C4-2B (cell line): ENCODE results near the gene FGGY.
A peak's percentile ranks its signal among the peaks of the same experiment; 100 is the strongest.

Experiments
- H3K27ac ChIP-seq: fragments of 450-650 bp; 2 replicates; pipeline ENCODE4 v1.5.1; 2017
- ZFX ChIP-seq: fragments of 450-650 bp; IDR thresholded peaks from 2 replicates; pipeline ENCODE4 v1.6.1; 2017
- TF ChIP-seq, protein P1 (sequence below): fragments of 450-650 bp; conservative IDR thresholded peaks from 2 replicates; pipeline ENCODE4 v1.5.1; 2017; ENCODE audit warnings: mild to moderate bottlenecking

FGGY gene

GRCh38 chr1:59443310-59443709 is 146.4 kb downstream of the FGGY start:
- no peak for TF ChIP-seq ZFX
- TF ChIP-seq, protein P1, sequence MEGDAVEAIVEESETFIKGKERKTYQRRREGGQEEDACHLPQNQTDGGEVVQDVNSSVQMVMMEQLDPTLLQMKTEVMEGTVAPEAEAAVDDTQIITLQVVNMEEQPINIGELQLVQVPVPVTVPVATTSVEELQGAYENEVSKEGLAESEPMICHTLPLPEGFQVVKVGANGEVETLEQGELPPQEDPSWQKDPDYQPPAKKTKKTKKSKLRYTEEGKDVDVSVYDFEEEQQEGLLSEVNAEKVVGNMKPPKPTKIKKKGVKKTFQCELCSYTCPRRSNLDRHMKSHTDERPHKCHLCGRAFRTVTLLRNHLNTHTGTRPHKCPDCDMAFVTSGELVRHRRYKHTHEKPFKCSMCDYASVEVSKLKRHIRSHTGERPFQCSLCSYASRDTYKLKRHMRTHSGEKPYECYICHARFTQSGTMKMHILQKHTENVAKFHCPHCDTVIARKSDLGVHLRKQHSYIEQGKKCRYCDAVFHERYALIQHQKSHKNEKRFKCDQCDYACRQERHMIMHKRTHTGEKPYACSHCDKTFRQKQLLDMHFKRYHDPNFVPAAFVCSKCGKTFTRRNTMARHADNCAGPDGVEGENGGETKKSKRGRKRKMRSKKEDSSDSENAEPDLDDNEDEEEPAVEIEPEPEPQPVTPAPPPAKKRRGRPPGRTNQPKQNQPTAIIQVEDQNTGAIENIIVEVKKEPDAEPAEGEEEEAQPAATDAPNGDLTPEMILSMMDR: no peak
- no peak overlapping the region for H3K27ac ChIP-seq

- peak overlapping the region; percentile 17 for H3K27ac ChIP-seq
Measured at GRCh38 chr1:59444520-59444919, 147.6 kb downstream of the FGGY start.

DNA sequence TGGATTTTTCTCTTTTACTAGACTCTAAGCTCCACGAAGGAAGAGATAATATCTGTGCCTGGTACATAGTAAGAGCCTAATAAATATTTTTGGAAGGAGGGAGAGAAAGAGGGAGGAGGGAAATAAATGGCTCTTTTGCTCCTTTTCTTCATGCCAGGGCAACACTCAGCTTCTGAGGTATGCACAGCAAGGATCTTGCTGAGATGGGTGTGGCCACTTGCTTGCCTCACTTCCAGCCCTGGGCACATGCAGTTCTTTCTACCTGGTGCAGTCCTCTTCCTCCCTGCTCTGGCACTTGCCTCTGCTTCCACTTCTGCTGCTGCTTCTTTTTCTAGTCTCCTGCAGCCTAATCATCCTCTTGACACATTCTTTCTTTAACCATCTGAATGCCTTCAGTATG is 148.1 kb downstream of the FGGY start:
- no peak overlapping the region for H3K27ac ChIP-seq
- TF ChIP-seq ZFX: no peak
- TF ChIP-seq, protein P1: no peak

More at GRCh38 chr1:59444520-59444919, 147.6 kb downstream of the FGGY start:
- no peak for TF ChIP-seq ZFX

- H3K27ac ChIP-seq: no peak overlapping the region
- TF ChIP-seq ZFX: no peak
- TF ChIP-seq, protein P1: no peak
Measured at GRCh38 chr1:59446257-59446901, 149.5 kb downstream of the FGGY start.

DNA sequence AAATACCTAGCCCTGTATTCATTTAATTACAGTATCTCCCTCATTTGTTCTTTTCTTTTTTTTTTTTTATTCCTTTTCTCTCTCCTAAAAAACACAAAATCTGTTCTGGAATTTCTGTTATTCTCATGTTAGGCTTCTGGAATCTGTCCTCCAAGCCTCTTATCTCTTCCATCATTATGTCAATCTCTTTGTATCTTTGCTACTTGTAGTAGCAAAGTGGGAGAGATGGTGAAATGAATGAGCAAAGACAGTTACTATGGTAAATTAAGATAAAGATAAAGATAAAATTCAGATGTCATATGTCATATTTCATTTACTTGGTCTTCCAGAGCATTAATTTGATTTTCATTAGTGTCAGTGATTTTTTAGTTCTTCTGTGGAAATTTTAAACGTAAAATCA is 155.1 kb downstream of the FGGY start:
- no peak overlapping the region; the same call in 1 of the 2 replicates for H3K27ac ChIP-seq
- no peak for TF ChIP-seq ZFX

GRCh38 chr1:59452559-59452958 is 155.7 kb downstream of the FGGY start:
- H3K27ac ChIP-seq: peak overlapping the region; percentile 82
- no peak for TF ChIP-seq ZFX
- TF ChIP-seq, protein P1: no peak

GRCh38 chr1:59453297-59453968 is 156.5 kb downstream of the FGGY start:
- H3K27ac ChIP-seq: peak overlapping the region; percentile 37; the same call in 1 of the 2 replicates

DNA sequence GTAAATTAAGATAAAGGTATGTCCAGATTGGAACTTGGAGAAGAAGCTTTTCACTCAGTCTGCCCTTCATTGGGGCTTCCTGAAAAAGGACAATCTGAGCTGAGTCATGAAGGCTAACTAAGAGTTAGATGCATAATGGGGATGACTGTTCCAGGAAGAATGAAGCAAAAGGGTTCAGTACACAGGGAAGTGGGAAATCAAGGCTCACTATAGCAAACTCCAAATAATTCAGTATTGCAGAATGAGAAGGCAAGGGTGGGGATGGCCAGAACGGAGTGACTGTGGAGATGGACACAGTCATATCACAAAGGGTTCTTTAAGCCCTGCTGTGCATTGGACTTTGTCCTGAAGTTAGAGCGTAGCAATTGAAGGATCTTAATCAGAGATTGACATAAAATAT is 158.3 kb downstream of the FGGY start:
- no peak for TF ChIP-seq ZFX
- TF ChIP-seq, protein P1: no peak
- no peak overlapping the region for H3K27ac ChIP-seq

More at GRCh38 chr1:59453297-59453968, 156.5 kb downstream of the FGGY start:
- TF ChIP-seq ZFX: no peak
- TF ChIP-seq, protein P1: no peak
